GM10248 (cell line): ENCODE measurements around the gene CBLN1.

Experiments
- CTCF ChIA-PET: fragments of 300-600 bp; sonication (Branson Sonifier 250); formaldehyde crosslinking; extraction: SDS; loops from one replicate; lab custom pipeline; 2021; ENCODE audit warnings: antibody characterized with exemption; lab: Yijun Ruan, JAX
- POLR2A ChIA-PET: fragments of 350-650 bp; sonication (Branson Sonifier 250); formaldehyde crosslinking; extraction: SDS; loops from one replicate; lab custom pipeline; 2020; ENCODE audit warnings: antibody characterized with exemption; lab: Yijun Ruan, JAX
- DNase-seq: peaks from one replicate; pipeline ENCODE4 v3.0.0; 2012; ENCODE audit errors: extremely low spot score
- TF ChIP-seq, protein P1 (sequence below): IDR thresholded peaks from 2 replicates; pipeline ENCODE4 v1.5.1; 2012; ENCODE audit warnings: mild to moderate bottlenecking, low read depth; ENCODE audit errors: extremely low read depth, missing control alignments, control extremely low read depth

CBLN1 gene

GRCh38 chr16:49282690-49283375 lies 1.2 kb upstream of the CBLN1 start:
- DNase-seq, result peak; percentile 18
- TF ChIP-seq, protein P1, sequence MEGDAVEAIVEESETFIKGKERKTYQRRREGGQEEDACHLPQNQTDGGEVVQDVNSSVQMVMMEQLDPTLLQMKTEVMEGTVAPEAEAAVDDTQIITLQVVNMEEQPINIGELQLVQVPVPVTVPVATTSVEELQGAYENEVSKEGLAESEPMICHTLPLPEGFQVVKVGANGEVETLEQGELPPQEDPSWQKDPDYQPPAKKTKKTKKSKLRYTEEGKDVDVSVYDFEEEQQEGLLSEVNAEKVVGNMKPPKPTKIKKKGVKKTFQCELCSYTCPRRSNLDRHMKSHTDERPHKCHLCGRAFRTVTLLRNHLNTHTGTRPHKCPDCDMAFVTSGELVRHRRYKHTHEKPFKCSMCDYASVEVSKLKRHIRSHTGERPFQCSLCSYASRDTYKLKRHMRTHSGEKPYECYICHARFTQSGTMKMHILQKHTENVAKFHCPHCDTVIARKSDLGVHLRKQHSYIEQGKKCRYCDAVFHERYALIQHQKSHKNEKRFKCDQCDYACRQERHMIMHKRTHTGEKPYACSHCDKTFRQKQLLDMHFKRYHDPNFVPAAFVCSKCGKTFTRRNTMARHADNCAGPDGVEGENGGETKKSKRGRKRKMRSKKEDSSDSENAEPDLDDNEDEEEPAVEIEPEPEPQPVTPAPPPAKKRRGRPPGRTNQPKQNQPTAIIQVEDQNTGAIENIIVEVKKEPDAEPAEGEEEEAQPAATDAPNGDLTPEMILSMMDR, result no peak
- ChIA-PET CTCF (no interaction called here), POLR2A (interaction anchor here (0.7 kb wide), 1 partner anchor 633 kb away, joined by 3 read pairs; no protein-coding TSS in a partner anchor)

DNA sequence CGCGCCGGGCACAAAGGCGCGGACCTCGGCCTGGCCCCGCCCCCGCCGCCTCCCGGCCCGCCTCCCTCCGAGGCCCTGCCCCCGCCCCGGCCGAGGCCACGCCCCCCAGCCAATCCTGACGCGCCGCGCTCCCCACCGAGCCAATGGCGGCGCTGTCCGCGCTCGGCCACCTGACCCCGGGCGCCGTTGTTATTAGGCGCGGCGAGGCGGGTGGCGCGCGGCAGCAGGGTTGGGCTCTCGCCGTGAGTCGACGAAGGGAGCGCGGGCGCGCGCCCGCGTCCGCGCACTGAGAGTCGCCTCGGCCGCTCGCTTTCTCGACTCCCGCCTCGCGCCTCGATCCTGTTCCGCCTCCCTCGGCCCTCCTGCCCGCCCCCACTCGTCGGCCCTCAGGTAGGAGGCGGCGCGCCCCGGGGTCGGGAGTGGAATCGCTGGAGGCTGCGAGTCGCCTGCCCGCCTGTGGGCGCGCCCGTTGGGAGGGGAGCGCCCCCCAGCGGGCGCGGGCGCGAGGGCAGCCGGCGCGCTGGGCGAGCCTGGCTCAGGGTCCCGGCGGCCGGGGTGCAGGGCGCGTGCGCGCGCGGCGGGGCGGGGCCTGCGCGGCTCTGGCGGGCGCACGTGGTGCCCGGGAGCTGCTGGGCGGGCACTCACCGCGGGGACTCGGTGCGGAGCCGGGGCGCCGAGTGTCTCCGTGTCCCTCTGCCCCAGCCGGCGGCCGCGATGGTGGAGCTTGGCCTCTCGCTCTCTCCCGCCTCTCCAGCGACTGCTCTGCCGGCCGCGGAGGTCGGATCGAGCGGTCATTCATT lies 405 bp upstream of the CBLN1 start:
- DNase-seq, result peak; percentile 90
- ChIA-PET POLR2A (no interaction called here), CTCF (no interaction called here)
- TF ChIP-seq, protein P1, result peak; percentile 21

DNA sequence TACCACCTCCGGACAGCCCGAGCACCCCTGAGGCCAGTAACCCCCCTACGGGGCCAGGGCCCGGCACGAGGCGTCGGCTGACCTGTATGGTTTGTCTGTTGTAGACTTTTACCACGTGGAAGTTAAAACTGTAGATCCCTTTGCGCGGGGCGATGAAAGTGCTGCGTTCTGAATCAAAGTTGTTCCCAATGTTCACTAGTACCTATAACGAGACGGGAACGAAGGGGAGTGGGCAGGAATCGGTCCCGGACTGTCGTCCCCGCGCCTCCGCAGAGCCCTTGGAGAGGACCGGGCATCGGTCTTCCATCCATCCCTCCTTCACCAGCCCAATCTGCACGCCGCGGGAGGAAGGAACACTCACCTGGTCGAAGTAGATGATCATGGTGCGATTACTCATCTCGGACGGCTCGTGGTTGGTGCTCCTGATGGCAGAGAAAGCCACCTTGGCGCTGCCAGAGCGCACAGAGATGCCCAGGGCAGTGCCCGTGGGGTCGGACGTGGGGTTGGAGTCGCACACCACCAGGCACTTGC lies 732 bp downstream of the CBLN1 start:
- DNase-seq, result peak; percentile 13
- CTCF ChIA-PET, result no interaction called here
- TF ChIP-seq, protein P1, result no peak
- POLR2A ChIA-PET, result no interaction called here

DNA sequence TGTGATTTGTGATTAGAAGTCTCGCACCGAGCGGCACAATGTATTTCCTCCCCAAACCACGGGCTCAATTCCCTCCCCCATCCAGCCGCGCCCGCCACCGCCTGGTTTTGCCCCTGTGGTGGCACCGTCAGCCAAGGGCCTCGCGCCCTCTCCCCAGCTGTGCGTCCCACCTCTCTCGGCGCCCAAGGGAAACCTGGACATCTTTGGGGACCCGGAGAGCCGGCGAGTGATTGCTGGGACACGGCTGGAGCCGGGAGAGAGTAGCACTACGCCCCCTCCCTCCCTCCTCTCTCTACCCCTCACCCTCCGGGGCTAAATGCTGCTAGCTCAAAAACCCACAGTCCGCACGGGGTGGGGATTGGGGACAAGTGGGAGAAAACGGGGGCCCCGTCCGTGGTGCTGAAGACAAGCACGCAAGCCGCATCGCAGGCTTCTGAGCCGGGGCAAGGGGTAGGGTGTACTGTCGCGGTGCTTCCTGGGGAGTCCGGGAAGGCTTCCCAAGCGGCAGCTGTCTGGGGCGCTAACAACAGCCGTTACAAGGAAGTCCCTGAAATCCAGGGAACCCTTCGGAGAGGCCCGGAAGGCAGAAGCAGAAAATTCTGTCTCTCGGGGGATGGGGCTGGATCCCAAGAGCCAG lies 1.4 kb downstream of the CBLN1 start:
- DNase-seq, result peak; percentile 21
- ChIA-PET CTCF (no interaction called here), POLR2A (no interaction called here)
- TF ChIP-seq, protein P1, result no peak

DNA sequence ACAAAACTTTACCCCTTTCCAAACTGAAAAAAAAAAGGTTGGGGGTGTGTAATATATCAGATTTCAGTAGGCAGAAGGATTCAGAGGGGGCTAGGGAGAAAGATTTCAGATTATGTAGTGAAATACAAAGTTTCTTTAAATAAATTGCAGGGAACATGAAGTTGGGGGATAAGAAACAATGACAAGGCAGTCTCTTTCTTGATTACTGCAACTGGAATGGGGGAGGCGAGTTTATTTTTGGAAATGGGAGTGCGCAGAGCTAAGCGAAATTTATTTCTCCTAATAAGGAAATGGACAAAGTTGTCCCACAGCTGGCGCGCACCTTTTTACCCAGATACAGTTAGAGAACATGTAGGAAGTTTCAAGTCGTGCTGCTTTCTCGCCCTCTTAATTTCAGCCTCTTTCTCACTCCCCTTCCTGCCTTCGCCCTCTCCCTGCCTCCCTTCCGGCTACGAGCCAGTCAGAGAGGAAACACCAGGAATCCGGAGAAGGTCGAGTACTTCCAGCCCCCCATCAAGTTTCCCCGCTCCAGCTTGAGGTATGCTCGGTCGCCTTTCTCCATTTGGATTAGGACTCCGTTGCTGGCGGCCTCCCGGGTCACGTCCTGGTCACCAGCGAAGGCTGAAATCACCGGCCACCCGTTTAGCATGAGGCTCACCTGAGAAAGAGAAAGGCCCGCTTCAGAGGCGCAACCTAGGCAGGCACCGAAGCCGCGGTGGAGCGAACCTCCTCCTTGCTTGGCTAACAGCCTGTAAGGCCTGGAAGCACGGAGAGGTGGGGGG lies 2.5 kb downstream of the CBLN1 start:
- ChIA-PET CTCF (no interaction called here), POLR2A (no interaction called here)
- TF ChIP-seq, protein P1, result no peak
- DNase-seq, result no peak

GRCh38 chr16:49278567-49278827 lies 3.1 kb downstream of the CBLN1 start:
- no peak for DNase-seq
- ChIA-PET POLR2A (no interaction called here), CTCF (no interaction called here)
- TF ChIP-seq, protein P1, result no peak
